Stimulated activated CD8-positive, alpha-beta memory T cell treated with anti-CD3 and anti-CD28 coated beads, Interleukin-7, amount 100 ng/mL, for 48 hours (primary cell): ENCODE measurements around the gene GATA5.

Source experiments
- DNase-seq, 2 donors: peaks; one replicate each; pipeline ENCODE4 v3.0.0-alpha.2; 2020; ENCODE audit warnings: low read depth in 1 of 2; ENCODE audit errors: extremely low read depth in 1 of 2

Gene GATA5

DNA sequence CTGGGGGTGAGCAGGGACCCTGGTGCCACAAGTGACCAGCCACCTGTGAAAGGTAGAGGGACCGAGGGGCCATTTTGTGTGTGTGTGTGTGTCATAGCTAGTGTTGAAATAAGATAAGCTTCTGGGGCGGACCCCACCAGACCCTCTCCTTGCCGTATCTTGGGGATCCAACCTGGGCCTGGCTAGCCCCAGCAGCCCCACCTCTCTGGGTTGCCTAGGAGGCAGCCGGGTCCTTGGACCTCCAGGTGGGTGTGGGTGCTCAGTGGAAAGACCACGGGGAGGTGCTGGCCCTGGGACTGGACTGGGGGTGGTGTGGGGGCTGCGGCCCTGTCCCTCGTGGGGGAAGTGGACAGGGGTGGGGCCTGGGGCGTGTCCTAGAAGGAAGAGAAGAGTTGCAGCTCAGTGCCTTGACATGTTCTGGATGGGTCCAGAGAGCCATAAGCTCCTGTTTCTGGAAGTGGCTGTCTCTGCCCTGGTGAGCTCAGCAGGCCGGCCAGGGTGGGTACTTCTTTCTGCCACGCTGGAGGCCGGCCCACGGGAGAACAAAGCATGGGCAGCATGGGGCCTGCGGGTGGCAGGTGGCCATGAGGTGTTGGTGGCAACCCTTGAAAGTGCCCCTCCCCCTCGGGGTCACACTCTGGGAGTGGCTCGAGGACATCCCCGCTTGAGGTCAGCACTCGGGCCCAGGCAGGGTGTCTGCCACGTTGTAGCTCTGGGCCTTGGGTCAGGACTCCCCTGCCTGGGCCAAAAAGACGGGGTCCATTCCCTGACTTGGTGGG is 56.9 kb downstream of the GATA5 start:
- DNase-seq: no peak

GRCh38 chr20:62417981-62418708 is 57.6 kb downstream of the GATA5 start:
- DNase-seq: no peak

- DNase-seq: no peak
Measured at GRCh38 chr20:62416651-62417637, 58.9 kb downstream of the GATA5 start.

GRCh38 chr20:62415354-62416111 is 60.3 kb downstream of the GATA5 start:
- DNase-seq: no peak

GRCh38 chr20:62413896-62414481 is 61.8 kb downstream of the GATA5 start:
- no peak for DNase-seq
